Measurements from ENCODE around the gene KCNQ1OT1.

The KCNQ1OT1 gene

DNA sequence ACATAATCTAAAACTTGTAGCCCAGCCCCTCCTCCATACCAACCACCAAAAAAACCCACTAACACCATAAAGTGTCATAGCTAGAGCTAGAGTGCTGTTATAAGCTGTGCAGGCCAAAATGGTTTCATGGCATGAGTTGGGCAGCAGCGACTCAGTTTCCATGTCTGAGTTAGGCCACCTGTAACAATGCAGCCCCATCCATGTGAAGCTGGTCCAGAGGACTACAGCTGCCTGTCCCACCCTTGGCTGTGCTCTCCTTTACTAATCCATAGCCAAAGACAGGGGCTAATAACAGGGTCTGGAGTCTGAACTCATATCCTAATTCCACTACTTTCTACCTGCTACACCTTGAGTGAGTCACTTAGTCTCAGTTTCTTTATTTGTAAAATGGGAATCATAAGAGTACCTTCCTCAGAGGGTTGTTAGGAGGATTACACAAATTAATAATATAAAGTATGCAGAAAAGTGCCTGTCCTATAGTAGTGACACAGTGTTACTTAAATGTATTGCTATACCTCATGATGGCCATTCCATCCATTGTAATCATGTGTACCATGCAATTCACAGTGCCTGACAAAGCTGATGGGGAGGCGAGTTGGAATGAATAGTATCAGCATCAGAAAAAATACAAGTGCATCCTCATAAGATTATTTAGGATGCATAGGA, 20.6 kb downstream of the KCNQ1OT1 start:
- Histone ChIP-seq H3K27me3 (ENCODE audit: control insufficient read depth, insufficient read depth, low read length) (no peaks in the 10 kb centered on the region), H3K4me3 (ENCODE audit: low read depth, low read length) (no peak overlapping the region), H3K9ac (ENCODE audit: low read depth, low read length) (no peak overlapping the region), H3K9me3 (ENCODE audit: control insufficient read depth, insufficient read depth, low read length) (no peaks in the 10 kb centered on the region), H3K27ac (ENCODE audit: low read depth, low read length) (no peak overlapping the region), H3K4me1 (ENCODE audit: control insufficient read depth, insufficient read depth, low read length) (peaks cover 18% of the 10 kb centered on the region), H3K36me3 (ENCODE audit: control insufficient read depth, insufficient read depth, low read length) (no peaks in the 10 kb centered on the region)

DNA sequence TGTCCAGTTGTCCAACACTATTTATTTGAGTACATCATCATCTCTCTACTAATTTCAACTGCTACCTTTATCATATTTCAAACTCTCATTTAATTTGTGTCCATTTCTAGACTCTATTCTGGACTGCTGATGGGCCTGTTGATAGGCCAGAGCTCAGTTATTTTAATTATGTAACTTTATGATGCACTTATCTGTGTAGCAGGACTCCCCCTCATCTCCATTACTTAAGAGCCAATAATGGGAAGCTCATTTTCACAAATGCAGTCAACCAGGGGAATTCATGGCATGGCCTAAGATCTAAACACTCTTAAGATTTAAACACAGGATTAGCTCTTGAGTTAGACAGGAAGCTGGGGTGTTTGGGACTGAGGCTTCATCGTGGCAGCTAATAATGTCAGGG, 21.4 kb downstream of the KCNQ1OT1 start:
- H3K4me1 ChIP-seq (ENCODE audit: control insufficient read depth, insufficient read depth, low read length), result peaks cover 16% of the 10 kb centered on the region
- no peak overlapping the region for H3K9ac ChIP-seq (ENCODE audit: low read depth, low read length)
- H3K9me3 ChIP-seq (ENCODE audit: control insufficient read depth, insufficient read depth, low read length), result no peaks in the 10 kb centered on the region
- H3K4me3 ChIP-seq (ENCODE audit: low read depth, low read length), result no peak overlapping the region
- no peaks in the 10 kb centered on the region for H3K27me3 ChIP-seq (ENCODE audit: control insufficient read depth, insufficient read depth, low read length)
- no peaks in the 10 kb centered on the region for H3K36me3 ChIP-seq (ENCODE audit: control insufficient read depth, insufficient read depth, low read length)
- H3K27ac ChIP-seq (ENCODE audit: low read depth, low read length), result no peak overlapping the region

DNA sequence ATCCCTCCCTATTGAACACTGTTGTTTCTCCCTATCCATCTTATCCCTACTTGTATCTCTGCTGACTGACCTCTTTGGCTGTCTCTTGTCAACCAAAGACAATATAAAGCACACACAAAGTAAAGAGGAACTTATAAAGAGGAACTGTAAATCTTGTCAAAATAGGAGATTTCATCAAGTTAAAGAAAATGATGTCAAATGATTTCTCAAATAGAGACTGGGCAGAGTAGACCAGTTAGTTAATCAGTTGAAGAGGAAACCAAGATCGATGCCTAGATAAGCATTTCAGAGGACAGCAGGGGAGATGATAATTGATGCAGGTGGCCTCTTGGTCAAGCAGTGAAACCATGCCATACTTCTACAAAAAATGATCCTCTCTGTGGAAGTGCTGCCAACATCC, 22.7 kb downstream of the KCNQ1OT1 start:
- no peaks in the 10 kb centered on the region for H3K27me3 ChIP-seq (ENCODE audit: control insufficient read depth, insufficient read depth, low read length)
- peaks cover 7% of the 10 kb centered on the region for H3K4me1 ChIP-seq (ENCODE audit: control insufficient read depth, insufficient read depth, low read length)
- no peak overlapping the region for H3K27ac ChIP-seq (ENCODE audit: low read depth, low read length)
- H3K36me3 ChIP-seq (ENCODE audit: control insufficient read depth, insufficient read depth, low read length), result no peaks in the 10 kb centered on the region
- no peak overlapping the region for H3K4me3 ChIP-seq (ENCODE audit: low read depth, low read length)
- no peak overlapping the region for H3K9ac ChIP-seq (ENCODE audit: low read depth, low read length)
- no peaks in the 10 kb centered on the region for H3K9me3 ChIP-seq (ENCODE audit: control insufficient read depth, insufficient read depth, low read length)

DNA sequence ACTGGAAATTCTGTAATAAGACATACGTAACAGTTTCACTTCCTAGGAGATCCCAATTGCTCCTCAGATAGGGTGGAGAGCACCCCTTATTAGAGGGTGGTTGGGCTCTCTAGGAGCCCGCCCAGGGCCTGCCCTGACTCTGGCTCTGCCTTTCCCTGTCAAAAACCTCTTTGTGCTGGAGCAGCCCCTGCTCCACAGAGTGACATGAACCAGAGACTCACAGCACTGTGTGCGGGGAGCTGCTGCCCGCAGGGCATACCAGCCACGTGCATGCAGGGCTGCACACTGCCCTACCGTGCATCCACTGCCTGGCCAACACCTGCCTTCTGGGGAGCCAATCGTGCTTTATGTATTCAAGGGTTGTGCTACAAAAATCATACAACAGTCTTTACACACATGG, 24.3 kb downstream of the KCNQ1OT1 start:
- Histone ChIP-seq H3K27me3 (ENCODE audit: control insufficient read depth, insufficient read depth, low read length) (no peaks in the 10 kb centered on the region), H3K4me1 (ENCODE audit: control insufficient read depth, insufficient read depth, low read length) (peaks cover 7% of the 10 kb centered on the region; the same call in 1 of the 2 replicates), H3K9ac (ENCODE audit: low read depth, low read length) (no peak overlapping the region), H3K4me3 (ENCODE audit: low read depth, low read length) (no peak overlapping the region), H3K9me3 (ENCODE audit: control insufficient read depth, insufficient read depth, low read length) (no peaks in the 10 kb centered on the region), H3K27ac (ENCODE audit: low read depth, low read length) (no peak overlapping the region), H3K36me3 (ENCODE audit: control insufficient read depth, insufficient read depth, low read length) (no peaks in the 10 kb centered on the region)

DNA sequence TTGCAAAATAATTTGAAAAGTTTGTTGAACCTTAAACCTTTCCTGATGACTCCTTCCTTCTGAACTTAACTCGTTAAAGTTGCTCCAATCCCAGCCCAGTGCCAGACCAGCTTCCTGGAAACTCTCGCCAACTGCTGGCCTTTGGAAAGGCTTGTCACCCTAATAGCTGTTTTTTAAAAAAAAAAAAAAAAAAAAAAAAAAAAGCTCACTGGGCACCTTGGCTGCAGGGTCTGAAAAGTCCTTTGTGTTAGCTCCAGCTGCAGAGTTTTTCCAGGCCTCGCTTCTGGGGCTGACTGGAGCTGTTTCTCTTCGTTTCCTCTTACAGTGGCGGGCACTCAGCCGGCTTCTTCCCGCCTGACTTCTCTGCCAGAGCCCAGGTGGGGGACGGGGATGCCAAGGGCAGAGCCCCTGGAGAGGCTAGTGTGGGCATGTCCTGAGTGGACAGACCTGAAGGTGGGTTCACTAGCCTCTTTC, 25.1 kb downstream of the KCNQ1OT1 start:
- Histone ChIP-seq H3K27me3 (ENCODE audit: control insufficient read depth, insufficient read depth, low read length) (no peaks in the 10 kb centered on the region), H3K4me3 (ENCODE audit: low read depth, low read length) (no peak overlapping the region), H3K4me1 (ENCODE audit: control insufficient read depth, insufficient read depth, low read length) (peaks cover 7% of the 10 kb centered on the region; the same call in 1 of the 2 replicates), H3K27ac (ENCODE audit: low read depth, low read length) (no peak overlapping the region), H3K9me3 (ENCODE audit: control insufficient read depth, insufficient read depth, low read length) (no peaks in the 10 kb centered on the region), H3K36me3 (ENCODE audit: control insufficient read depth, insufficient read depth, low read length) (no peaks in the 10 kb centered on the region), H3K9ac (ENCODE audit: low read depth, low read length) (no peak overlapping the region)

DNA sequence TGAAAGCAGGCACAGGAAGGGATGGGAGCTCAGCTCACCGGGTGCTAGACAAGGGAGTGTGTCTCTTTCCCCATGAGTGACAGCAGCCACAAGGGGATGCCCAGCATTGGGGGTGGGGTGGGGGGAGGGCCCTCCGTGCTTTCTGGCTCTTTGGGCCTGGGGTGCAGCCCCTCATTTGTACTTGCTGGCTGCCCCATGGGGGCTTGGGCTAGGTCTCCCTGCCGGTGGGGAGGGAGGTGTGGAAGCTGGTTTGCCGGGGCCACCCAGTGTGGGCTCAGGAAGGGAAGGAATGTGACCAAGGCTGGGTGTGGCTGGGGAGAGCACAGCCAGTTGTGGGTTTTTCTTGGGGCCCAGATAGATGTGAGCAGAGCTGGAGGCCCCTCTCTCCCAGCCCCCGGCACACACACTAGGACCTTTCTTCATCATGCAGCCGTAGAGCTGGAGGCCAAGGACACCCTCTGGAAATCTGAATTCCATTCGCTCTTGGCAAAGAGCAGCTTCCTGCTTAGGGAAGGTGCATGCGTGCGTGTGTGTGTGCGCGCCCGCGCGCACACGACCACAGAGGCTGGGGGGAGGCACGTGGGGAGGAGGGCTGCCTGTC, 25.8 kb downstream of the KCNQ1OT1 start:
- no peaks in the 10 kb centered on the region for H3K9me3 ChIP-seq (ENCODE audit: control insufficient read depth, insufficient read depth, low read length)
- no peaks in the 10 kb centered on the region for H3K27me3 ChIP-seq (ENCODE audit: control insufficient read depth, insufficient read depth, low read length)
- H3K4me1 ChIP-seq (ENCODE audit: control insufficient read depth, insufficient read depth, low read length), result peaks cover 7% of the 10 kb centered on the region; the same call in 1 of the 2 replicates
- no peak overlapping the region for H3K4me3 ChIP-seq (ENCODE audit: low read depth, low read length)
- no peaks in the 10 kb centered on the region for H3K36me3 ChIP-seq (ENCODE audit: control insufficient read depth, insufficient read depth, low read length)
- H3K27ac ChIP-seq (ENCODE audit: low read depth, low read length), result no peak overlapping the region
- H3K9ac ChIP-seq (ENCODE audit: low read depth, low read length), result no peak overlapping the region

DNA sequence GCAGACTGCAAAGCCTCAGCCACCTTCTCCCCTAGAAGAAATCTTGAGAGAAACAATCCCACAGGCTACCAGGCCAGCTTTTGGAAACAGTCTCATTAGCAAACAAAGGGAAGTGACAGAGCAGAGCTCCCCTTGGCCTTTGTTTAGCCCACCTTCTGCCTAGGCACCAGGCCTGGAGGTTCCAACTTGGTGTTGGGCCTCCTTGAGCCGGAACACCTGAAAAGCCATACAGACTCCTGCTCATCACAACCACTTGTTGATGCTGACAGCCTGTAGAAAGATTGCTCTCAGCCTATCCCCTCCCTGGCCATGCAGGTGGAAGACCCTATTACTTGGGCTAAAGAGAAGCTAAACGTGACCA, 26.6 kb downstream of the KCNQ1OT1 start:
- Histone ChIP-seq H3K9me3 (ENCODE audit: control insufficient read depth, insufficient read depth, low read length) (no peaks in the 10 kb centered on the region), H3K36me3 (ENCODE audit: control insufficient read depth, insufficient read depth, low read length) (0 out of 2 replicates have a peak, but pooled peaks cover 4% of the 10 kb centered on the region), H3K4me3 (ENCODE audit: low read depth, low read length) (no peak overlapping the region), H3K27me3 (ENCODE audit: control insufficient read depth, insufficient read depth, low read length) (no peaks in the 10 kb centered on the region), H3K27ac (ENCODE audit: low read depth, low read length) (no peak overlapping the region), H3K4me1 (ENCODE audit: control insufficient read depth, insufficient read depth, low read length) (peaks cover 7% of the 10 kb centered on the region; the same call in 1 of the 2 replicates), H3K9ac (ENCODE audit: low read depth, low read length) (no peak overlapping the region)

DNA sequence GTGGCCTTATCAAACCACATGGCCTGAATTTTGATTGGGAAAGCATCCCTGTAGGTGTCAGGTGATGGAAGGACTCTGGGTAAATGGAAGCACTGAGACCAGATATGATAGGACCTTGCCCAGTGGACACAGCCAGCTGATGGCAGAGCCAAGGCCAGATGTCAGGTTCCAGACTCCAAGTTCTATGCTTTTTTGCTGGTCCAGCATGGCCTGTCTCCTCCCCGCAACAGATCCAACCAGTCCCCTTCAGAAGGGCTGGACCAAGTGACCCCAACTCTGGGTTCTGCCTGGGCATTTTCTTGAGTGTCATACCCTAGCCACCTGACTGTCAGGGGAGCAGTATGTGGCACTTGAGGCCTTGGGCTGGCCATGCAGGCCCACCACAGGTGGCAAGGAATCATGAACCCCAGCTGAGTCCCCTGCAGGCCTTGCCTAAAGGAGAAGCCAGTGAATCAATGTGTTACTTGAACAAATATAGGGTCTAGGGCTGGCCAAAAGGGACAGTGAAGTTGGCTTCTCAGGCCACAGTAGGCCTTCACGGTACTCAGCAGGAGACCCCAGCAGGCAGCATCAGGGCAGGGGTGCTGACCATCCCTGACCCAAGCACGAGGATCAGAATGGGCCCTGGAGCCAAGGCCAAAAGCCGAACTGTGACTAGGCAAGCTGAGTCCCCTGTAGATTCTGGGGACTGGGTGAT, 27.1 kb downstream of the KCNQ1OT1 start:
- no peak overlapping the region for H3K9ac ChIP-seq (ENCODE audit: low read depth, low read length)
- H3K9me3 ChIP-seq (ENCODE audit: control insufficient read depth, insufficient read depth, low read length), result no peaks in the 10 kb centered on the region
- 0 out of 2 replicates have a peak, but pooled peaks cover 8% of the 10 kb centered on the region for H3K36me3 ChIP-seq (ENCODE audit: control insufficient read depth, insufficient read depth, low read length)
- H3K27ac ChIP-seq (ENCODE audit: low read depth, low read length), result no peak overlapping the region
- H3K4me3 ChIP-seq (ENCODE audit: low read depth, low read length), result no peak overlapping the region
- peaks cover 7% of the 10 kb centered on the region; the same call in 1 of the 2 replicates for H3K4me1 ChIP-seq (ENCODE audit: control insufficient read depth, insufficient read depth, low read length)
- H3K27me3 ChIP-seq (ENCODE audit: control insufficient read depth, insufficient read depth, low read length), result no peaks in the 10 kb centered on the region

DNA sequence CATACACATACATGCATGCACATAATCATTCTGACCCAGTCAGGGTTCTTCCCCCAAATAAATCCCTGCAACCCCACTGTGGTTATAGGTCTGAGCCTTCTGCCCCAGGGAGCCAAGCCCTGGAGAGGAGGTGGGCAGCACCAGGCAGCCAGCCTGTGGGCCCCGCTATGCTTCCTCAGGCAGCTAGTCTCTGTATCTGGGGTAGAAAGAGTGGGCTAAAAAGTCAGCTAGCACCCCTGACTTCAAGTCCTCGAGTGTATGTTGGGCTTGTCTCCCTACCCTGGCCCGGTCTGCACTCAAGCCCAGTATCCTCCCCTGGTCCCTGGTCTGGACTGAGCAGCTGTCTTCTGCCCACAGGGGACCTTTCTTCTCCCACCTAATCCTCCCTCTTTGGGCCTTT, 28.0 kb downstream of the KCNQ1OT1 start:
- Histone ChIP-seq H3K4me1 (ENCODE audit: control insufficient read depth, insufficient read depth, low read length) (peaks cover 7% of the 10 kb centered on the region; the same call in 1 of the 2 replicates), H3K27ac (ENCODE audit: low read depth, low read length) (no peak overlapping the region), H3K9ac (ENCODE audit: low read depth, low read length) (no peak overlapping the region), H3K36me3 (ENCODE audit: control insufficient read depth, insufficient read depth, low read length) (0 out of 2 replicates have a peak, but pooled peaks cover 8% of the 10 kb centered on the region), H3K4me3 (ENCODE audit: low read depth, low read length) (no peak overlapping the region), H3K9me3 (ENCODE audit: control insufficient read depth, insufficient read depth, low read length) (no peaks in the 10 kb centered on the region), H3K27me3 (ENCODE audit: control insufficient read depth, insufficient read depth, low read length) (no peaks in the 10 kb centered on the region)

DNA sequence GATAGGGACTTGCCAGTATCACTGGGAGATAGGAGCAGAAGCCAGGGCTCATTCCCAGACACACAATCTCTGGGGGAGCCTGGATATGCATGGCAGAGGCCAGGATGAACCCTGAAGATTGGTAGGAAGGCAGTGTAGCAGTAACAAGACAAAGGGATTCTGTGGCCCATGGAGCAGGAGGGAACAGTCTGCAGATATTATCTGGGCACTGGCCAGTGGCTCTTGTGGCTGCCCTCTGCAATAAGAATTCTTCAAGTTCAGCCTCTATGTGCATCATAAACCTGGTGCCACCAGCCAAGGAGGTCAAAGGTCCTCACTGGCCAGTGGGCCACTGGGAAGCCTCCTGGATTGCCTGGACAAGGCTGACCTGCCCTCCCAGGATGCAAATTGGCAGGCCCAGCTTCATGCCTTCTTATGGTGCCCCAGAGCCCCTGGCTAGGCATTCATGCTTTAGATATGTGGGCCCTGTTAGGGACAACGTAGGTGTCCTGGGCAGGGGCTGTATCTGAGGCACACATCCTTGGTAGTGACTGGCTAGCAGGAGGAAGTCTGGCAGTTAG, 29.2 kb downstream of the KCNQ1OT1 start:
- Histone ChIP-seq H3K36me3 (ENCODE audit: control insufficient read depth, insufficient read depth, low read length) (0 out of 2 replicates have a peak, but pooled peaks cover 8% of the 10 kb centered on the region), H3K9me3 (ENCODE audit: control insufficient read depth, insufficient read depth, low read length) (no peaks in the 10 kb centered on the region), H3K27ac (ENCODE audit: low read depth, low read length) (no peak overlapping the region), H3K27me3 (ENCODE audit: control insufficient read depth, insufficient read depth, low read length) (no peaks in the 10 kb centered on the region), H3K9ac (ENCODE audit: low read depth, low read length) (no peak overlapping the region), H3K4me3 (ENCODE audit: low read depth, low read length) (no peak overlapping the region), H3K4me1 (ENCODE audit: control insufficient read depth, insufficient read depth, low read length) (peaks cover 7% of the 10 kb centered on the region; the same call in 1 of the 2 replicates)
